HG03457 (cell line): ENCODE measurements around the gene DDX53.

Source experiments
- ATAC-seq: cut with Tn5 transposase; IDR thresholded peaks from one replicate; pipeline ENCODE4 v1.9.1; 2021; ENCODE audit warnings: moderate number of reproducible peaks; ENCODE audit not compliant: unreplicated experiment

The DDX53 gene

DNA sequence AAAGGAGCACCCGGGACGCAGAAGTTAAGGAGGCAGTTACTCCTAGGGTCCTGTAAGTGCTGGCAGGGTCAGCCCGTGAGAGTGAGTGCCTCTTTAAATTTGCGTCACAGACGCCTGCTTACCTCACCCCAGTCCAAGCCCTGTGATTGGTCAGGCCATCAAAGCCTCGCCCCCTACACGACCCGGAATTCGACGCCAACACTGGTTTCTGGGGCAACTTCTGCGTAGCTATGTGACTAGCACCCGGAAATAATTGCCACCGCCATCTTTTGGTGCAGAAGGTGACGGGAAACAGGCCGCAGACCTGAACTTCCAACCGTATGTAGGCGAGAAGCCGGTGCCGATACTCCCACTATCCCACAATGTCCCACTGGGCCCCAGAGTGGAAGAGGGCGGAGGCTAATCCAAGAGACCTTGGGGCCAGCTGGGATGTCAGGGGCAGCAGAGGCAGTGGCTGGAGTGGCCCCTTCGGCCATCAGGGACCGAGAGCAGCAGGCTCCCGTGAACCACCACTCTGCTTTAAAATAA lies at the start of gene DDX53:
TSS of gene DDX53 (plus strand) at position 265 of the 528 bp plus-strand sequence. CDS start at position 363, 98 bp downstream.
- no peak for ATAC-seq

DNA sequence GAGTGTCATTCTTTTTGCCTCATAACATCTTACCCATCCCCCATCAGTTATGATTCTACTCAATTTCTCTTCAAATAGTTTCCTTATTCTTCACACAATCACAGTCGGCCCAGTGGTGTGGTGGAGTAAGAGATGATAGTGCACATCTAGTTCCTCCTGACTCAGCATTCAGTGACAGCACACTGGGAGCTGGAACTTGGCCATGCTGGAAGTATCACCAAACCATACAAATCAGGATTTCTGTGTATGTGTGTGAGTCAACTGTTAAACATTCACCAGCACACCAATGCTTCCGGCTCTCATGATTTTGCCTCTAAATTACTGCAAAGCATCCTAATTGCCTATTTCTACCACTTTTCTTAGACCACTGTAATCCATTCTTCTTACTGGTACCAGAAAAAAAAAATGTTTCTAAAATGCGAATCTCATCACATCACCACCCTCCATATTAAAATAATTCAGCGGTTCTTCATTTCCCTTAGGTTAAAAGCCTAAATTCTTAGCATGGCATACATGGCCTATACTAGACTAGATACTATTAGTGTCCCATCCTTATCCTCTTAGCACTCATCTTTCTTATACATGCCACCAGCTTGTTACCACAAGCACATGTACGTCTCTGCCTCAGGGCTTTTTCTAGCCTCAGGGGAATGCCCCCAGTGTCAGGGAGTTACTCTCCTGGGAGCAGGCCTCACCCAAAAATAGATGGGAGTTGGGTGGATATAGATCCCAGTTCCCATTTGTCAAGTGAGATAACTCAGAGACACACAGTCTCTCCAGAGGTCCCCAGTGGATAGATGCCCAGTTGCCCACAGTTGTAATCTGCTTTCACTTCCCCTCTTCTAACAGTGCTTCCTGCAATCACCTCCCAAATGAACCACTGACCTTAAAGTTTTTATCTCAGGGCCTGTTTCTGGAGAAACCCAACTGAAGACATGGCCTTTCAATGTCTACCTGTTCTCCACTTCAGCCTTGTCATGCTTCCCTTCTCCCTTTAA lies 49.2 kb upstream of the DDX53 start:
- no peak for ATAC-seq

DNA sequence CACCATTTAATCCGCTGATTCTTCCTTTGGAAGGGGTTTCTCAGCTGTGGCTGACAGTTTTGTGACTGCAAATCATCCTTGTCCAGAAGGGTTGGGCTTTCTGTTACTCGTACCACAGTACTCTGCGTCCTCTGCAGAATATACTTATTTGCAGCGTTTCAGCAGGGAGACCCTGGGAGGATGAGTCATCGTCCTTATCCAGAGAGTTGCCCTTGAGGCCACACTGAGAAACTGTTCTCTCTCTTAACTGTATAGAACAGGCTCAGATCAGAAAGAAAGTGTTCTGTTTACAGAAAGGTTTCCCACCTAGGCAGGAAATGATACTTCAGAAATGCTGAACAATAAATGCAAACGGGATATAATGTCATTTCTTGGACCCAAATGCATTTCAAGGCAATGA lies 47.8 kb upstream of the DDX53 start:
- no peak for ATAC-seq

DNA sequence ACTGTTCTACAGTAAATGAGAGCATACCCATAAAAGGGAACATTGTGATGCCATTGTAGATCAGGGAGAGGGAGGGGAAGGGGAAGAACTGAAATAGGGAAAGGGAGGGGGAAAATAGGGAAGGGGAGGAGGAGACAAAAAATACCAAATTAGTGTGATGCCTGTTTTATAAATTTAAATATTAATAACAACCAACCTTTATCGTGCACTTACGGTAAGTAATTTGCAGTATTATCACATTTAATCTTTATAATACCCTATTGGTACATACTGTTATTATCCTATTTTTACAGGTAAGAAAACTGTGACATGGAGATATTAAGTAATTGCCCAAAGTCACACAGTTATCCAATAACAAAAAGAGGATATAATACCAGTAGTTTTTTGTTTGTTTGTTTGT lies 41.5 kb upstream of the DDX53 start:
- ATAC-seq: no peak

DNA sequence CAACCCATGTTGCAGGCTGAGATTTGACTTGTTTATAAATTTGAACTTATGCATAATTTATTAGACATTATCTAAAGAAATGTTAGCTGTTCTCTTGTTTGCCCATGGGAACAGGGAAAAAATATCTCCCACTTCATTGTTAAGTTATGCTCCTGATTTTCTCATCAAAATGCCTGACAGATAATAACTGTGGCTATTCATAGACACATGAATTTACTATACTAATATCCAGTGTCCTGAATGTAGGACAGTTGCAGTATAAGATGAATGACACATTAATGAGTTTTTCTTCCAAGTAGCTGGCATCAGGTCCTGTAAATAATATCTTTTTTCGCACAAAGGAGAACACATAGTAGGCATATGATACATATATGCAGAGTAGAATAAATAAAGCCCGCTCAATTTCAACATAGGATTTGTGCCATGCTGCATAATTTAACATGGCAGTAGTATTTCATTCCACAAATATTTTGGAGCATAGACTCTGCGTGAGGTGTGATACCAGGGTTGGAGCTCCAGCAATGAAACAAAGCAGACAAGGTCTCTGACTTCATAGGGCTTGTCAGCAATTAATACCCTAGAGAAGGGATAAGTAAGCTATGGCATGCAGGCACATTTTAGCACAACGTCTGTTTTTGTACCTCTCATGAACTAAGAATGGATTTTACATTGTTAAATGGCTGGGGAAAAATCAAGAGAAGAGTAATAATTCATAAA lies 40.4 kb upstream of the DDX53 start:
- ATAC-seq: no peak

DNA sequence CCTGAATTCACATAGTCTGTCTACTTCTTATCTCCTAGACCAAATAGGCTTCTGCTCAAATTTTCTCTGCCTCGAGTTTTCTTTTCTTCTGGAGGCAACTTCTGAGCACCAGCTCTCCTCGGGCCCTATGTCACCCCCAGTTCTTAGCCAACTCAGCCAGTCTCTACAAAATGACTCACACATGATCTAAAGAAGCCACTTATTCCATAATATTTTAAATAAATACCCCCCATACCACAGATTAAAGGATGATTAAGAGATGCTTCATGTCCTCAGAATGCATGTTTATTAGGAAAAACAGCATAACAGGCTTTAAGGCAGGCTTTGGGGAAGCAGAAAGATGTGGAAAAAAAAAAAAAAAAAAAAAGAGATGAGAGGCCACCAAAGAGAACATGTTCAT lies 36.6 kb upstream of the DDX53 start:
- no peak for ATAC-seq

DNA sequence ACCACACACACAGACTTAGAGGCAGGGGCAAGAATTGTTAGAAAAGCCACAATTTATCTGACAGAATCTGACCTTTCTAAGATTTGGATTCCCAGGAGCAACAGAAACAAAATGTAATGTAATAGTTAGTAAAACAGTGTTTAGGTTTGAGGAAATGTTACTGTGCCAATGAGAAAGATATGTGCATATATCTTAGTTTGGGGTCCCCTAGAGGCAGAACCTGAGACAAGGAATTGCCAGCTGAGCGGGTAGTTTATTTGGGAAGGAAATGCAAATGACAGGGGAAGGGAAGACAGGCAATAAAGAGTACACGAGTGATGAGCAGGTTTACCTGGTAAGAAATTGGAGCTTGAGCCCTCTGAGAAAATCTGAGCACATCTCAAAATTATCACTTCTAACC lies 31.3 kb upstream of the DDX53 start:
- ATAC-seq: no peak

DNA sequence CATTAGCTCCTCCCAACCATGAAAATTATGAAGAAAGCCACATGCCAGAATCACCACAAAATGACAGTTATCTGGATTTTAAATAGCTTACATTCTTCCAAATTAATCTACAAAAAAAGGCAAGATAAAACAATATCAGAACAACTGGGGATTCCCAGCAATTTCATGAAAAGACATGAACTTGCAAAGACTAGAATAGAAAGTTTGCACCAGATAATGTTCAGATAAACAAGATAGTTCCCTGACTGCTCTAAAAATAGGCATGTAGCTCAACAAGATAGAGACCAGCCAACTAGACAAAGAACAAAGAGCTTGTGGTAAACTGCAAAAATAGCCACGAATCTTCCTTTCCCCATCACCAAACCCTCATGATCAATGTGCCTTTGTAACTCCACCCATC lies 30.3 kb upstream of the DDX53 start:
- no peak for ATAC-seq

DNA sequence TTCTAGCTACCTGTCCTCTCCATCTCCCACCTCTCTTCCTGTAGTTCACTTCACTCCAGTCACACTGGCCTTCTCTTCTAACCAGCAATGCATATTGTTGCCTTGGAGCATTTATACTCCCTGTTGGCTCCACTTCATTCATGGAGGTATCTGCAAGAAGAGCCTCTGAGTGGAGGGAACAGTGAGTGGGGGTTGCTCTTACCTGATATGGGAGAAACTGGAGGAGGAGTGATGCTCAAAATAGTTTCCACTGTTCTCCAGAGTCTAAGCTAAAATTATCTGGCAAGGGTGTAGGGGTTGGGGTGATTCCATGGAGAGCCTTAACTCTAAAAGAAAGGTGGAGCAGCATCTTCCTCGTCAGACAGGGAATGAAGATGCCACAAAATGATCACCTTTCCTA lies 28.9 kb upstream of the DDX53 start:
- ATAC-seq: no peak

DNA sequence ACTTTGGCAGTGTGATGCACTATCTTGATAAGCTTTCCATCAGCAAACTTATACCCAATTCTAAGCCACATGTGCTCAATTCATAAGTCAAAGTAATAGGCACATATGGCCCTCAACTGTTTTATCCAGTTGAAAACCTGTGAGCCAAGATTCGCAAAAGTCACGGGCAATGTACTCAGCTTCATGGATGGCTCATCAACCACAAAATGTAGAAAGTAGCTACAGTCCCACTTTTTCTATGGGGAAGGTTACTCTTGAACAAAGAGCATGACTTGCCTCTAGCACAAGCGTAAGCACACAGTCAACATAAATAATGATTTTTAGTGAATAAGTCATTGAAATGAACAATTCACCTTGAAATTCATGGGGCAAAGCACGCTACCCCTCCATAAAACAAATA lies 25.1 kb upstream of the DDX53 start:
- no peak for ATAC-seq

DNA sequence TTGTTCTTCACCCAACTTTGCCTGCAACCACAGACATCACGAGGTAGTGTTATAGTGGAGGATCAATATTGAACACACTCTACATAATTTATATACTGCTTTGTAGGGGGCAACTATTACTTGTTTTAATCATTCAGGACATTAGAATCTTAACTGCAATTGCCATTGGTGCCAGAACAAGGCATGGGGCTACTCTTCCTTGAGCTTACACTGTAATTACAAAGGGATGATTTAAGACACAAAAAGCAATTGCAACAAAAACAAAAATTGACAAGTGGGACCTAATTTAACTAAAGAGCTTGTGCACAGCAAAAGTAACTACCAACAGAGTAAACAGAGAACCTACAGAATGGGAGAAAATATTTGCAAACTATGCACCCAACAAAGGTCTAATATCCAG lies 24.0 kb upstream of the DDX53 start:
- no peak for ATAC-seq

DNA sequence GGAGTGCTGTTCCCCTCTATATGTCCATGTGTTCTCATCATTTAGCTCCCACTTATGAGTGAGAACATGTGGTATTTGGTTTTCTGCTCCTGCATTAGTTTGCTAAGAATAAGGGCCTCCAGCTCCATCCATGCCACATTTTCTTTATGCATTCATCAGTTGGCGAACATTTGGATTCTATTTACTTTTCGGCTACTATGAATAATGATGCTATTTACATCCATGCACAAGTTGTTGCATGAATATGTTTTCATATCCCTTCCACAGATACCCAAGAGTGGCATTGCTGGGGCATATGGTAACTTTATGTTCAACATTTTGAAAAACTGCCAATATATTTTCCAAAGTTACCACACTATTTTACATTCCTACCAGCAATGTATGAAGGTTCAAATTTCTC lies 13.8 kb upstream of the DDX53 start:
- no peak for ATAC-seq

DNA sequence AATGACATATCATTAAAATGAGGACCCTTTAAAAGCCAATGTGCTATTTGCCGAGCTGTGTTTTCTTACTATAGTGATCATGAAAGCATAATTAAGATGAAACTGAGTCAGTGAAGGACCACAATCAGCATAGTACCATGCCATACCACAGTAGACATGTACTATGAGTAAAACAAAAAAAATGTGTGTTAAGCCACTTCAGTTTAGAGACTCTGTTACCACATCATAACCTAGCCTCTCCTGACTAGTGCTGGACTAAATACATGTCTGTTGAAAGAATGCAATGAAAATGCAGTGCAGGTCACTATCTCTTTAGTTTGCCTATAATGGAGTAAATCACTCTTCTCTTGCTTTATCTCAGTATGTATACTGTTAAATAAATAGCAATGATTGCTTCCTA lies 12.3 kb upstream of the DDX53 start:
- ATAC-seq: no peak

DNA sequence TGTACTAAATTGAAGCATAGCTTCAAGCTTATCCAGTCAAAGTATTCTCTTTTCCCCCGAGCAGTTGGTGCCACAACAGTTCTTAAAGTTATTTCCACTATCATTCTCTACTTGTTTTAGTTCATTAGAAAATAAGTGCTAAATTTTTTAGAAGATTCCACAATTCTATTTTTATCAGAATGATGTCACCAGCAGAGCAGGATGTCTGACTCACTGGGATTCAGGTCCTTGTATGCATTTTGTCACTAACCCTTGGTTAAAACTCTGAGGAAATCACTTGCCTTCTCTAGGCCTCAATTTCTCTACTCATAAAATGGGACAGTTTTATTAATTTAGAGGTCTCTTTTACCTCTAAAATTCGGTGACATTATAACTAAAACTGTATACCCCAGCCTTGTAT lies 3.4 kb downstream of the DDX53 start:
- no peak for ATAC-seq

DNA sequence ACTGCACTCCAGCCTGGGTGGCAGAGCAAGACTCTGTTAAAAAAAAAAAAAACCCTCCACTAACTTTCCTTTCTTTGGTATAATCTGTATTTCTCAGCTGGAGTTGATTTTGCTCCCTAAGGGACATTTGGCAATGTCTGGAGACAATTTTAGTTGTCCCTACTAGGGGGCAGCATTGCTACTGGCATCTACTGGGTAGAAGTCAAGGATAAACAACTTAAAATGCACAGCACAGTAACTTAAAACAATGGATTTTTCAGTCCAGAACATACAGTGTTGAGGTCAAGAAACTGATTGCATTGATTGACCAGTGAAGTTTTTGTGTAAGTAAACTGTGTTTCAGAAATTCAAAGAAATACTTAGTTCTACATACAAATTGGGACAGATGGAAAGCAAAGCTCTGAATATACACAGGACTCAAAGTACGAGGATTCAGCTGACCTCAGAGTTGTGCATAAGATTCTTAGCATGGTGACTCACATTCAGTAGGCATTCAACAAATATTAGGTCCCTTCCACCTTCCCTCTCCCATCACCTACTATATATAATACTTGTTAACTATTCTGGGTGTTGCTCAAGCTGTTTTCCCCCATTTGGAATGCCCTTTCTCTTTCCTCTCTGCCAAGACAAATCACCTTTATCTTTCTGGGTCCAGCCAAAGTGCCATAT lies 8.8 kb downstream of the DDX53 start:
- no peak for ATAC-seq

DNA sequence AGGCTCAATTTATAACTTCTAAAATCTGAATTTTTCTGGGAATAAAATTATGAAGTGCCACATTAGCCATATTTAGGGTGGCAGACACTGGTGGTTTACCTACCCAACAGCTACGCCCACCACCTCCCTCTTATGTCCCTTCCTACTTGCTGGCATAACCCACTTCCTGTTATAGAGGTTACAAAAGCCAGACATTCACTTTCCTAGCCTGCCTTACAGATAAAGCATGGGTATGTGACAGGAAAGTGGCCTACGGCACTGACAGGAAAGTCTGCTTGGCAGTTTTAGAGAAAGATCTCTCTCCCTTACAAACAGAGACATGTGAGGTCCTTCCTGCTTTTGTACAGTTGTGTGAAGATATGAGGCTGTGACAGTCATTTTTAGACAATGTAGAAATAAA lies 12.4 kb downstream of the DDX53 start:
- ATAC-seq: no peak

DNA sequence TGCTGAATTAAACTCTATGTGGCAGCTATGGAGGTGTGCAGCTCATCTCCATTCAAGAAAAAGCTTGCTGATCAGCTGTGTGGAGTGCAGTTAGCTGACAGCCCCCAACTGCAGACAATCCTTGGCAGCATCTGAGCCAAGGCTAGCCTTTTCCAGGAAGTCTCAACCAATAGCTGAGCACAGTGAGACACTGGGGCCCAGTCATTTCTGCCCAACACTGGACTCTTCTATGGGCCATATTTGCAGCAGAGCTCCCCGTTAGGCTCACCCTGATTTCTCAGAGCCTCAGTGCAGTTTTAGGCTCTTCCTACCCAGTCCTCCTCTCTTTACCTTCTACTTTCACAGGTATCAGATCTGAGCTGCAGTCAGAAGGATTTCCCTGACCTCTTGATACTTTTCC lies 12.9 kb downstream of the DDX53 start:
- ATAC-seq: no peak

DNA sequence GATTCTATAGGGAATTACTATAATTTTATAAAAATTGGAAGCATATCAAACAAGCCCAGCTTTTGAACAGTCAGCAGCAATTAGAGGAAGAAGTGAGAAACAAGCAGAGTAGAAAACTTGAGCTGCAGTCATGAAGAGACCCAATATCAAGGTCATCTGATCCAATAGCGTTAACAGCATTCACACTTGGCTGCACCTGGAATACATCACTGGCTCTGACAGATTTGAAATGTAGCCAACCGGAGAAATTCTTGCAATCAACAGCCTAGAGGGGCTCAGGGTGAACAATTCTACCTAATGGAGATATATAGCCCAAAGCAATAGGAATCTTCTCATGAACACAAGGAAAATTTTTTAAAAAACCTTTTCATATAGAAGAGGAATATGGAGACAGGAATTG lies 13.6 kb downstream of the DDX53 start:
- ATAC-seq: no peak

DNA sequence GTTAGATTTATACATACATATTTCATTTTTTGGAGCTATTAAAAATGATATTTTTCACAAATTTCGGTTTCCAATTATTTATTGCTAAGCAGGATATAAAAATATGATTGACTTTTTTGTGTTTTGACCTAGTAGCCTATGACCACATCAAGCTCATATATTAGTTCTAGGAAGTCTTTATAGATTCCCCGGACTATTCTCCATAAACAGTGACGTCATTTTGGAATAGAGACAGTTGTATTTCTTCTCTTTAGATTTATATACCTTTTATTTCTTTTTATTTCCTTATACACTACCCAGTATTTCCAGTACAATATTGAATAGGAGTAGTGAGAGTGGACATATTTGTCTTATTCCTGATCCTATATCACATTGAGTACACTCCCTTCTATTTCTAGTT lies 31.8 kb downstream of the DDX53 start:
- no peak for ATAC-seq

DNA sequence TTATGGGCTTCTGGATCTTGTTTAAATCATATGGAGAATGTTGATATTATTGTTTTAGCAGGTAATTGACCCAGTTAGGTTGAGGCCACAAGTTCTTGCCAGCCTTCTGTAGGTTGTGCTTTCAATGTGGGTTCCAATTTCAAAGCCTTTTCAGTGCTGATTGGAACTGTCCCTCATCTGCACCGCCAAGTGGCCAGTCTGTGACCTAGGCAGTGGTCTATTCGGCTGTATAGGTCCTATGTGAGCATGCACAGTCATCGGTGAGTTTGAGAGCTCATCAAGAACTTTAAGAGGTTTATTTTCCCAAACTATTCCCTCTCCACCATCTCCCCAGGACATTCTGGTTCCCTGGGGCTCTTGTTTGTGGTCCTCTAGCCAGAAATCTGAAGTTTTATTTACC lies 35.7 kb downstream of the DDX53 start:
- no peak for ATAC-seq

DNA sequence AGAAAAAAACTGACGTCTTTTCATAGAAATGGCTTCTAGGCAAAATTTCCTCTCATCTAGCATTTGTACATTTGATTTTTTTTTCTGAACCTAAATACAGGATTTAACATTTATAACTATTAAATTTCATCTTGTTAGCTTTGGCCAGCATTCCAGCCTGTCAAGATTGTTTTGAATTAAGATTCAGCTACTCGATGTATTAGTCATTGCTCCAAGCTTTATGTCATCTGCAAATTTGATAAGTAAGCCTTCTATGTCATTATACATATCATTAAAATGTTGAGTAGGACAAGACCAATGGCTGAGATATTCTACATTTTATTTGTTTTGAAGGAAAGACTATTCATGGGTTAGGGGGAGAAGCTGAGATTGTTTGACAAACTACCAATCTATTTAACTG lies 46.7 kb downstream of the DDX53 start:
- ATAC-seq: no peak
